Neural progenitor cell (in vitro differentiated cells): Measurements from ENCODE around the gene BCL6B. TPM values are rescaled to one million over a fixed set of nuclear protein-coding genes. Genes with fewer than 3 reads are reported as not detected.
"Not testable (repeated sequence)": the region's sequence is repeated elsewhere in the genome, so short reads cannot be mapped to it uniquely, and the experiment has no call there.

Source experiments
- DNase-seq: peaks from one replicate; pipeline ENCODE4 v3.0.0-alpha.2; 2016; ENCODE audit warnings: low spot score
- H2AFZ ChIP-seq: fragments of 200-600 bp; sonication (generic); replicated peaks from 2 replicates; pipeline ENCODE4 v1.6.1; 2016; ENCODE audit warnings: antibody characterized with exemption
- H3F3A ChIP-seq: fragments of 200-600 bp; sonication (generic); 2 replicates; pipeline ENCODE4 v1.6.1; 2016; ENCODE audit warnings: antibody characterized with exemption, low read depth
- H3K27ac ChIP-seq: fragments of 200-600 bp; sonication (generic); 2 replicates; pipeline ENCODE4 v1.5.1; 2016; ENCODE audit warnings: mild to moderate bottlenecking
- H3K27me3 ChIP-seq: fragments of 200-600 bp; sonication (generic); 2 replicates; pipeline ENCODE4 v1.6.1; 2016; ENCODE audit warnings: mild to moderate bottlenecking, moderate library complexity
- H3K36me3 ChIP-seq: fragments of 200-600 bp; sonication (generic); 2 replicates; pipeline ENCODE4 v1.5.1; 2016
- H3K4me1 ChIP-seq: fragments of 200-600 bp; sonication (generic); 2 replicates; pipeline ENCODE4 v1.6.1; 2016; ENCODE audit warnings: mixed run types
- H3K4me2 ChIP-seq: fragments of 200-600 bp; sonication (generic); 2 replicates; pipeline ENCODE4 v1.6.1; 2016
- H3K4me3 ChIP-seq: fragments of 200-600 bp; sonication (generic); 2 replicates; pipeline ENCODE4 v1.5.1; 2016
- H3K79me2 ChIP-seq: fragments of 200-600 bp; sonication (generic); 2 replicates; pipeline ENCODE4 v1.6.1; 2016; ENCODE audit warnings: low read depth
- H3K9ac ChIP-seq: fragments of 200-600 bp; sonication (generic); 2 replicates; pipeline ENCODE4 v1.6.1; 2016
- H3K9me3 ChIP-seq: fragments of 200-600 bp; sonication (generic); 2 replicates; pipeline ENCODE4 v1.5.1; 2016; ENCODE audit warnings: low read depth
- H4K20me1 ChIP-seq: fragments of 200-600 bp; sonication (generic); 2 replicates; pipeline ENCODE4 v1.6.1; 2016; ENCODE audit warnings: low read depth
- H3K27ac Mint-ChIP-seq: 3 replicates; pipeline ENCODE4 v1.8.0; 2021; ENCODE audit warnings: mixed read lengths
- H3K27me3 Mint-ChIP-seq: 2 replicates; pipeline ENCODE4 v1.8.0; 2022; ENCODE audit warnings: low read depth, mild to moderate bottlenecking, inconsistent platforms, moderate library complexity, mixed read lengths; ENCODE audit not compliant: insufficient read depth
- H3K36me3 Mint-ChIP-seq: 3 replicates; pipeline ENCODE4 v1.8.0; 2021; ENCODE audit warnings: mixed read lengths
- H3K4me1 Mint-ChIP-seq: 3 replicates; pipeline ENCODE4 v1.8.0; 2021; ENCODE audit warnings: mixed read lengths
- H3K4me3 Mint-ChIP-seq: 3 replicates; pipeline ENCODE4 v1.8.0; 2021; ENCODE audit warnings: mild to moderate bottlenecking, moderate library complexity, mixed read lengths
- H3K9me3 Mint-ChIP-seq: 3 replicates; pipeline ENCODE4 v1.8.0; 2020; ENCODE audit warnings: mixed read lengths
- EZH2 ChIP-seq: fragments of 200-600 bp; sonication (generic); IDR thresholded peaks from 2 replicates; pipeline ENCODE4 v1.6.1; 2017; ENCODE audit warnings: antibody characterized with exemption, mild to moderate bottlenecking, moderate library complexity
- EZH2phosphoT487 ChIP-seq: fragments of 200-600 bp; sonication (generic); IDR thresholded peaks from 2 replicates; pipeline ENCODE4 v1.6.1; 2017; ENCODE audit warnings: antibody characterized with exemption
- total RNA-seq: library from RNA; depleted of rRNA; stranded (reverse); fragments of >200 nt; gene quantifications from 2 replicates; pipeline ENCODE4 v1.2.3, GENCODE V29; 2015; ENCODE audit warnings: low replicate concordance
- TF ChIP-seq, protein P1 (sequence below): fragments of 200-600 bp; sonication (generic); IDR thresholded peaks from 2 replicates; pipeline ENCODE4 v1.5.1; 2017; ENCODE audit warnings: antibody characterized with exemption, mild to moderate bottlenecking

Gene BCL6B, protein sequence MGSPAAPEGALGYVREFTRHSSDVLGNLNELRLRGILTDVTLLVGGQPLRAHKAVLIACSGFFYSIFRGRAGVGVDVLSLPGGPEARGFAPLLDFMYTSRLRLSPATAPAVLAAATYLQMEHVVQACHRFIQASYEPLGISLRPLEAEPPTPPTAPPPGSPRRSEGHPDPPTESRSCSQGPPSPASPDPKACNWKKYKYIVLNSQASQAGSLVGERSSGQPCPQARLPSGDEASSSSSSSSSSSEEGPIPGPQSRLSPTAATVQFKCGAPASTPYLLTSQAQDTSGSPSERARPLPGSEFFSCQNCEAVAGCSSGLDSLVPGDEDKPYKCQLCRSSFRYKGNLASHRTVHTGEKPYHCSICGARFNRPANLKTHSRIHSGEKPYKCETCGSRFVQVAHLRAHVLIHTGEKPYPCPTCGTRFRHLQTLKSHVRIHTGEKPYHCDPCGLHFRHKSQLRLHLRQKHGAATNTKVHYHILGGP
- total RNA-seq = 3.8 and 5.3 TPM in 2 replicates

DNA sequence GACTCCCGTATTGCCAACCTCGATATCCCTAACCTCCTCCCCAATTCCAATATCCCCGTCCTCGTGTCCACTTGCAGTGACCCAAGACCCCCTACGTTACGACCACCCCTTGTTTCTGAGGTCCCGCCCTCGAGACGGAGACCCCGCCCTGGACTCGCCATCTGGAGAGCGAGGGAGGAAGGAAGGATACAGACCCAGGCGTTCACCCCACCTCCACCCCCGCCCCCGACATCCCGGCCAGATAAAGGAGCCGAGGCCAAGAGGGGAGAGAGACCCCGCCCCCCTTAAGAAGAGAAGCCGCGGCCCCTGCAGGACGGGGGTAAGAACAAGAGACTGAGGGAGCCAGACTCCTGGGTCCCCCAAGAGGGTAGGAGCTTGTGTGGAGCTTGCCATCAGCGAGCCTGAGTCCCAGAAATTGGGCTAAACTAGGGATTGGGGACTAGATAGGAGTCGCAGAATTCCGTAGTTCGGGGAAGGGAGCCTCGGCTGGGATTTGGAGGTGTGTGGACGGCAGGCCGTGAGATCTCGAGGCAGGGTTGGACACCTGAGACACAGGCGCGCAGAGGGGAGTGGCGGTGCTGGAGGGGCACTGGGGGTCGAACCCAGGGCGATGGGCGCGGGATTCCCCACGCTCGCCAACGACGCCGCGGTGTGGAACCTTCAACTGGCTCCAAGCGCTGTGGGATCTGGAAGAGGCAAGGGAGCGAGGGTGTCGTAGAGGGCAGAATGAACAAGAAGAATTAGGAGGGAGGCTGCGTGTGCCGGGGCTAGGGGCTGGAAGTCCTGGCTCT is at the start of gene BCL6B:
Gene BCL6B, plus strand, starts transcription at position 270 of the 791 bp plus-strand sequence. CDS start 622 bp downstream, outside the sequence.
- Histone ChIP-seq H3K4me3 (peak within 1 kb of the TSS; percentile 35), H4K20me1 (no peaks in the 10 kb centered on the region), H3K27me3 (peaks cover 43% of the 10 kb centered on the region), H3K4me2 (peak within 1 kb of the TSS; percentile 66), H3K9ac (no peak within 1 kb of the TSS), H3K4me1 (peaks cover 6% of the 10 kb centered on the region), H2AFZ (peak within 1 kb of the TSS; percentile 75), H3K36me3 (no peaks in the 10 kb centered on the region), H3K27ac (no peak within 1 kb of the TSS), H3F3A (peaks cover 30% of the 10 kb centered on the region), H3K79me2 (no peaks in the 10 kb centered on the region), H3K9me3 (no peaks in the 10 kb centered on the region)
- H3K27me3 Mint-ChIP-seq = peaks cover 39% of the 10 kb centered on the region
- H3K36me3 Mint-ChIP-seq = no peaks in the 10 kb centered on the region
- H3K27ac Mint-ChIP-seq = no peak within 1 kb of the TSS
- peak within 1 kb of the TSS; percentile 70 for H3K4me3 Mint-ChIP-seq
- TF ChIP-seq EZH2phosphoT487 = peak; percentile 66
- peak; percentile 68 for TF ChIP-seq EZH2
- TF ChIP-seq, protein P1, sequence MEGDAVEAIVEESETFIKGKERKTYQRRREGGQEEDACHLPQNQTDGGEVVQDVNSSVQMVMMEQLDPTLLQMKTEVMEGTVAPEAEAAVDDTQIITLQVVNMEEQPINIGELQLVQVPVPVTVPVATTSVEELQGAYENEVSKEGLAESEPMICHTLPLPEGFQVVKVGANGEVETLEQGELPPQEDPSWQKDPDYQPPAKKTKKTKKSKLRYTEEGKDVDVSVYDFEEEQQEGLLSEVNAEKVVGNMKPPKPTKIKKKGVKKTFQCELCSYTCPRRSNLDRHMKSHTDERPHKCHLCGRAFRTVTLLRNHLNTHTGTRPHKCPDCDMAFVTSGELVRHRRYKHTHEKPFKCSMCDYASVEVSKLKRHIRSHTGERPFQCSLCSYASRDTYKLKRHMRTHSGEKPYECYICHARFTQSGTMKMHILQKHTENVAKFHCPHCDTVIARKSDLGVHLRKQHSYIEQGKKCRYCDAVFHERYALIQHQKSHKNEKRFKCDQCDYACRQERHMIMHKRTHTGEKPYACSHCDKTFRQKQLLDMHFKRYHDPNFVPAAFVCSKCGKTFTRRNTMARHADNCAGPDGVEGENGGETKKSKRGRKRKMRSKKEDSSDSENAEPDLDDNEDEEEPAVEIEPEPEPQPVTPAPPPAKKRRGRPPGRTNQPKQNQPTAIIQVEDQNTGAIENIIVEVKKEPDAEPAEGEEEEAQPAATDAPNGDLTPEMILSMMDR = no peak
- H3K4me1 Mint-ChIP-seq = peaks cover 34% of the 10 kb centered on the region
- peaks cover 2% of the 10 kb centered on the region for H3K9me3 Mint-ChIP-seq
- DNase-seq = peak; percentile 68

DNA sequence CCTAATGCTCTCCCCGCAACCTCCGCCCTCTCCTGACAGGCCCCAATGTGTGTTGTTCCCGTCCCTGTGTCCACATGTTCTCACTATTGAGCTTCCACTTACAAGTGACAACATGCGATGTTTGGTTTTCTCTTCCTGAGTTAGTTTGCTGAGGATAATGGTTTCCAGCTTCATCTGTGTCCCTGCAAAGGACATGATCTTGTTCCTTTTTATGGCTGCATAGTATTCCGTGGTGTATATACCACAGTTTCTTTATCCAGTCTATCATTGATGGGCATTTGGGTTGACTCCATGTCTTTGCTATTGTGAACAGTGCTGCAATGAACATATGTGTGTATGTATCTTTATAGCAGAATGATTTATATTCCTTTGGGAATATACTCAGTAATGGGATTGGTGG is 43.4 kb upstream of the BCL6B start:
- H3F3A ChIP-seq, H4K20me1 ChIP-seq: not testable (repeated sequence)

DNA sequence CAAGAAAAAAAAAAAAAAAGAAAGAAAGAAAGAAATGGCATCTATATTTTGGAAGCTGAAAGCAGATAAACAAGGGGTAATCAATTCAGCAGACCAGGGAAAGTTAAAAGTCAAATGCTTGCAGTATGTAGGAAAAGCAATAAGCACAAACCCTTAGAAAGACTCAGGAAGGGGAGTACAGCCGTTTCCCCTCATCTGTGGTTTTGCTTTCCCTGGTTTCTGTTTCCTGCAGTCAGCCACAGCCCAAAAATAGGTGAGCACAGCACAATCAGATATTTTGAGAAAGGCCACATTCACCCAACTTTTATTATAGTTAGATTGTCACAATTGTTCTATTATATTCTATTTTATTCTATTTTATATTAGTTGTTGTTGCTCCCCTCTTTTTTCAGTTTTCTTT is 41.4 kb upstream of the BCL6B start:
- Mint-ChIP-seq H3K4me1 (no peaks in the 10 kb centered on the region), H3K27me3 (no peaks in the 10 kb centered on the region), H3K9me3 (no peaks in the 10 kb centered on the region), H3K27ac (no peak overlapping the region), H3K4me3 (no peak overlapping the region), H3K36me3 (no peaks in the 10 kb centered on the region)
- no peak for DNase-seq
- Histone ChIP-seq H3K4me2 (no peak overlapping the region), H3K79me2 (no peaks in the 10 kb centered on the region), H3K36me3 (no peaks in the 10 kb centered on the region), H3F3A (no peaks in the 10 kb centered on the region), H3K27me3 (no peaks in the 10 kb centered on the region), H3K9me3 (no peaks in the 10 kb centered on the region), H3K9ac (no peak overlapping the region), H3K4me1 (no peaks in the 10 kb centered on the region), H2AFZ (no peak overlapping the region), H3K4me3 (no peak overlapping the region), H3K27ac (no peak overlapping the region), H4K20me1 (no peaks in the 10 kb centered on the region)
- no peak for TF ChIP-seq EZH2phosphoT487
- TF ChIP-seq, protein P1 = no peak
- no peak for TF ChIP-seq EZH2

More for the DNA sequence above, 43.4 kb upstream of the BCL6B start:
- H3K27ac ChIP-seq, H2AFZ ChIP-seq, H3K9me3 ChIP-seq, DNase-seq, H3K4me3 Mint-ChIP-seq, H3K27ac Mint-ChIP-seq, H3K4me3 ChIP-seq, H3K4me1 Mint-ChIP-seq, H3K27me3 Mint-ChIP-seq, H3K4me1 ChIP-seq, H3K79me2 ChIP-seq, H3K27me3 ChIP-seq, H3K36me3 Mint-ChIP-seq, H3K9me3 Mint-ChIP-seq, H3K36me3 ChIP-seq, H3K9ac ChIP-seq, H3K4me2 ChIP-seq: not testable (repeated sequence)
